ENCODE results near the gene MAP3K15.
"Not testable (repeated sequence)": the region's sequence is repeated elsewhere in the genome, so short reads cannot be mapped to it uniquely, and the experiment has no call there.

Gene MAP3K15

DNA sequence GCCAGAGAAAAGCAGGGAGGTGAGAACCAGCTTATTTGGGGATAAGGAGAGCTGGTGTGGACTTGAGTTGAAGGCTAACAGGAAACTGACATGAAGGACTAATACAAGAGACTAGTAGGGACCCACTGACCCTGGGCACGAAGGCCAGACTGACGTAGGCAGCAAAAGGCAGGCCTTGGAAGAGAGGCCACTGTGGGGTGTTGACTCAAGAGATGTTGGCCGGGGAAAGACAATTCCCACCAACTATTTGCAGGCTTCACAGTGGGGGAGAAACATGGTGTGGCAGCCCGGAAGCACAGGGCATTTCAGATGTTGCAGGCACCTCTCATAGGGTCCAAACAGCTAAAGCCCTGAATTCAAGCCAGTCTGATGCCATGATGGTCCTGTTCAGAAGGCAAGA, 24.4 kb upstream of the MAP3K15 start:
- no peak for DNase-seq

DNA sequence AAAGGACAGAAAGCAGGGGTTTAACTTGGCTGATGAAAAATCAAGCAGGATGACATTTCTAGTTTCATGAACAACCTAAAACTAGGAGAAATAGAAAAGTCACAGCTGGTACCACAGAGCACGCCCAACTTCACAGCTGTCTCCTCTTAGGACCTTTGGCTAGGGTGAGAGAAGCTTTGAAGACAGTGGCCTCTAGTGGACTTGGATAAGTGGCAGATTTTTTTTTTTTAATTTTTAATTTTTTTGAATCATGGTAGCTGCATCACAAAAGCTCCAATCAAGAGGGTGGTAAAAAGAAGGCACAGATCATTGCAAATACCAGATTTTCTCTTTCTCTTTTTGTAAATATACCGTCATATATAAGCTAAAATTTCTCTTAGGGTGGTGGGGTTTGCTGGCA, 20.2 kb upstream of the MAP3K15 start:
- DNase-seq = no peak

DNA sequence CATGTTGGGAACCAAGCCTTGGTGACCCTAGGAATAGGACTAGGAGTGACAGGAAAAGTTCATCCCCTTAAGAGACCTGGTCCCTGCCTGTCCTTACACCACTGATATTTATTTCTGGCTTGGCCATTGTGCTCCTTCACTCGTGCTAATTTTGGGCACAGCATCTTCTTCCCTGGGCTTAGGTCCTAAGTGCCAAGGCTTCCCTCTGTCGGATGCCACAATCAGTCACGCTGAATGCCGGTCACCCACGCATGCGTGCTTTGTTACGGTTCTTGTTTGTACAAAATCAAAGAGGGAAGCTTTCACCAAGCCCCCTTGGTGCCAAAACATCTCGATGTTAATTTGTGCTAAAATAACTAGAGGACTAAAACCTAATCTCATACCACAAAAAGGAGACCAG, 17.4 kb upstream of the MAP3K15 start:
- no peak for DNase-seq

DNA sequence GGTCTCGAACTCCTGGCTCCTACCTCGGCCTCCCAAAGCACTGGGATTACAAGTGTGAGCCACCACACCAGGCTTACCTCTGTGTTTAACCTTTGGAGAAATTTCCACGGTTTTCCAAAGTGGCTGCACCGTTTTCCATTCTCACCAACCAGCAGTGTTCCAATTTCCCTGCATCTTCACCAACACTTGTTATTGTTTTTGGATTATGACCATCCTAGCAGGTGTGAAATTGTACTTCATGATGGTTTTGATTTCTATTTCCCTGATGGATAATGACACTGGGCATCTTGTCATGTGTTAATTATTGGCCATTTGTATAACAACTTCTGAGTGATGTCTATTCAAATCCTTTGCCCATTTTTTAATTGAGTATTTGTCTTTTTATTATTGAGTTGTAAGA, 2.7 kb upstream of the MAP3K15 start:
- no peak for DNase-seq

DNA sequence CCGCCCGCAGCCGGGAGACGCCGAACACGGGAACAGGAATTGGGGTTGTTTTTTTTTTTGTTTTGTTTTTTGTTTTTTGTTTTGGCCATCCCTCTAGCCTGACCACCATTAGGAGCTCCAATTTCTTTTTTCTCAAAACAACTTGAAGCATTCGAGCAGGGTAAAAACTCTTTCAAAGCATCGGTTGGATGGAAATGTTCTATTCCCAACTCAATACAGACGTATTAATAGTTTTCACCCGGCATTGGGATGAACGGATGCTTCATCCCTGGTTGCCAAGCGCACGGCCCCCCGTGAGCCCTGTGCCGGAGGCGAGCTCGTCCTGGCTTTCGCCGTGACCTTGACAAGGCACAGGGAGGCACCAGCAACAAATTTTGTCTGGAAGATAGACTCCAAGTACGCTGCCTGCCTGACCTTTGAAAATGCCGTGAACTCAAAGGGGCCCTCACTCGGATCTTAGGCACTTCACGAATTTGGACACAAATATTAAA, 352 bp upstream of the MAP3K15 start:
- DNase-seq = no peak

DNA sequence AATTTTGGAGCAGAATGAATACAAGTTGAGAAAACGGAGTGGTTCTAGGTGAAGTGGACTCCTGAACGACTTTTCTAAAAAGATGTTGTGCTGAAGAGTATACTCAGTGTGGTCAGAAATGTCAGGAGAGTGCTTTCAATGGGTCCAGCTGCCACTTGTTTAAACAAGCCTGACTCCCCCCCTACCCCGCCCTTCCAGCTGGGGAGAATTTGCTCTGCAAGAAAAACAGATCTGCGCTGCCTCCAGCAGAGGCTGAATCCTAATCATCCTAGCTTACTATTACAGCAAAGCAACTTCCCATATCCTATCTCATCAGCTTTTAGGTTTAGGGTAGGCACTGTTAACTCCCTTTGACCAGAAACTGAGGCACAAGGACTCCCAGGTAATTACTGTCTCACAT, 1.9 kb downstream of the MAP3K15 start:
- no peak for DNase-seq

DNA sequence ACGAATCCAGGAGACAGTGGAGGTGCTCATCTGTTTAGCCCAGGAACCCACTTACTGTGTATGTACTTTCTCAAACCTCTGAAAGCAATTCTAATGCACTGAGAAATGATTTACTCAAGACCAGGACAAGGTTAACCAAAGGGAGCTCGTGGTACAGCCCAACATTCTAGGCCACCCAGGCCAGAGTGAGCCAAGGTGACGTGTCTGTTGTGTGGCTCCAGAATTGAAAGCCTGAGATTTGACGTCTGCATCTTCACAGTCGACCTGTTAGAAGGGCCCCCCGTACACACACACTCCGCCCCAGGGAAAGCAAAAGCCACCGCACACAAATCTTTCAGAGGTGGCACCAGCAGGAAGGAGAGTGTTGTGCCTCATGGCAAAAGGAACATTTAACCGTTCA, 2.3 kb downstream of the MAP3K15 start:
- no peak for DNase-seq

DNA sequence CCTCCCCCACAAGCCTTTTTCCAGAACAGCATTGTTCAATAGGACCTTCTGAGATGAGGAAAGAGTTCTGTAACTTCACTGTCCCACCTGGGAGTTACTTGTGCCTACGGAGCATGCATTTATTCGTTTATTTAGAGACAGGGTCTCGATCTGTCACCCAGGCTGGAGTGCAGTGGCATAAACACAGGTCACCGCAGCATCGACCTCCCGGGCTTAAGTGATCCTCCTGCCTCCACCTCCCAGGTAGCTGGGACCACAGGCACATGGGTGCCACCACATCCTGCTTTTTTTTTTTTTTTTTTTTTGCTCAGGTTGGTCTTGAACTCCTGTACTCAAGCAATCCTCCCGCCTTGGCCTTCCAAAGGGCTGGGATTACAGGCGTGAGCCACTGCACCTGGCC, 2.9 kb downstream of the MAP3K15 start:
- DNase-seq = no peak

DNA sequence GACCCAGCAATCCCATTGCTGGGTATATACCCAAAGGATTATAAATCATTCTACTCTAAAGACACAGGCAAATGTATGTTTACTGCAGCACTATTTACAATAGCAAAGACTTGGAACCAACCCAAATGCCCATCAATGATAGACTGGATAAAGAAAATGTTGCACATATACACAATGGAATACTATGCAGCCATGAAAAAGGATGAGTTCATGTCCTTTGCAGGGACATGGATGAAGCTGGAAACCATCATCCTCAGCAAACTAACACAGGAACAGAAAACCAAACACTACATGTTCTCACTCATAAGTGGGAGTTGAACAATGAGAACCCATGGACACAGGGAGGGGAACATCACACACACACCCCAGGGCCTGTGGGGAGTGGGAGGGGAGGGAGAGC, 3.5 kb downstream of the MAP3K15 start:
- not testable (repeated sequence) for DNase-seq

DNA sequence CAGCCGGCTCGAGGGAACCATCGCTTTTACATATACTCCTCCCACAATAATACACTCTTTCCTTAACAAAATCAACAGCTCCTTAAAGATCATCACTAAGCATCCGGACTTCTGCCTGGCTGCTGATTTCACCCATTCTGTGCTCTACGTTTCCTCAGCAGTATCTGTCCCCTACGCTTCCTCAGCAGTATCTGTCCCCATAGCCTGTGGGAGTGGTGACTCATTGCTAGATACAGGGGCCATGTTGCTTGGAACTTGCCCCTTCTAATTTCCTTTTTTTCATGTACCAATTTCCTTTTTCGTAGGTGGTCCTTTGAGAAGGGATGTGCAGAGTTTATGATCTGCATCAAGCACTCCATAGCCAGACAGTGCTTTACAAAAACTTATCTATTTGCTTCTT, 18.6 kb downstream of the MAP3K15 start:
- DNase-seq = no peak

DNA sequence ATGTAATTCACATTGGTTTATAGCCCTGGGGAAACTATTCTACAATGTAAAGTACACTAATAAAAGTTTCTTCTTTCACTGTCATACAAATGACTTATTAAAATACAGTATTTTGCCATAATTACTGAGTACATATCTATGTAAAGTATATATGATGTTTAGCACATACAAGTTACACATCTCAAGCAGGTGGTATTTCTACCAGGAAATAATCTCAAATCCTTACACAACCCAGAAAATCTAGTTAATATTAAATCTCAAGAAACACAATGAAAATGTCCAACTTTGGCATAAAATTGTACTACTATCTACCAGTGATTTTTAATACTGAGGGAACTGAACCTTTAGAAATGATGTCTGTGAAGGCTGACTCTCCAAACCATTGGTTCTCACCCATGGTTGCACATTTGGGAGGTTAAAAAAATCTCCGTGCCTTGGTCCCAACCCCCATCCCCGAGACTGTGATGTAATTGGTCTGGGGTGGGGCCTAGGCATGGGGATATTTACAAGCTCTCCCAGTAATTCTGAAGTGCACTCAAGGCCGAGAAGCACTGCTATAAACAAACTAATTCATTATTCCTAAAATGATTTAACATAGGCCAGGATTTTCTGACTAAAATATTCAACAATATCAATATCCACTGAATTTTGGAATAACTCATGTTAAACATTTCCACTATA, 27.6 kb downstream of the MAP3K15 start:
- DNase-seq = no peak

DNA sequence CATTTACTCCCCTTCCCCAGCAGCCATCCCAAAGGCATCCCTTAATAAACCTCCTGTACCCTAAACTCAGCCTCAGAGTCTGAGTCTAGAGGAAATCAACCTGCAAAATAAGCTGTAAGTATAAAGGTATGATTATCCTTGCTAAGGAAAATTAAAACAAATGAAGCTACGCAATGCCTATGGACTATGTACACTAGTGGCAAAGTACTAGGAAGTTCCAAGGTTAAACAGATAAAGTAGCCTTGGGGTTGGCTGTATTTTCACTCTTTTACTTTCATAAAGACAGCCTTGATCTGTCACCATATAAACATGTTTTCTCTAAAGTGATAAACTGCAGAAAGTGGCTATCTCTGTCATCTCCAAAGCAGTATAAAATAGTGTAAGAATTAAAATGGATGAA, 35.9 kb downstream of the MAP3K15 start:
- DNase-seq = no peak

DNA sequence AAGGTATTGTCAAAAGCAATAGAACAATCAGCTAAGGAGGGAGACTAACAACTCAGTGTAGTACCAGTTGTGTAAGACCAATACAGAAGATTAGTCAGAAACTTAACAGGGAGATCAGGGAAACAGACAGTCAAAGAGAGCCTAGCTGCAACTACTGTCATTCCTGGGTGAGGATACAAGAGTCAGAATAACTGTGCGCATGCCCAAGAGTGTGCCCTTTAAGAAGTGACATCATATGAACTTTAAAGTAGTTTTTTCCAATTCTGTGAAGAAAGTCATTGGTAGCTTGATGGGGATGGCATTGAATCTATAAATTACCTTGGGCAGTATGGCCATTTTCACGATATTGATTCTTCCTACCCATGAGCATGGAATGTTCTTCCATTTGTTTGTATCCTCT, 46.9 kb downstream of the MAP3K15 start:
- not testable (repeated sequence) for DNase-seq

DNA sequence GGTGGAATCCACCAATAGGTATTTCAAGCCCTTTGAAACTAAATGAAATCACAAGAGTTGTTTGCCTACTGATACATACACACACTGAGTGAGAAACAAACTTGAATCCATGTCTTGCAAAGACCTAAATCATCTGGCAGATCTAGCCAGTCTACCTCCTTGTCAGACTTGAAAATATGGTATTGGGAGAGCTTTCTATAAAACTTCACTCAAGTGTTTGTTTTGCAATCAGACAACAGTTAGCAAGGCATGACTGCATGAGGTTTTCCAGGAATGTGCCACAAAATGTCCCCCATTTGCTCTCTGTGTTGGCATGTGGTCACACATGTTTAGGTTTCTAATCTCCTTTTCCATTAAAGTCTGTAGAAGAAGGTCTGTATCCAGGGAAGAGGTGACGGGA, 52.4 kb downstream of the MAP3K15 start:
- DNase-seq = no peak

DNA sequence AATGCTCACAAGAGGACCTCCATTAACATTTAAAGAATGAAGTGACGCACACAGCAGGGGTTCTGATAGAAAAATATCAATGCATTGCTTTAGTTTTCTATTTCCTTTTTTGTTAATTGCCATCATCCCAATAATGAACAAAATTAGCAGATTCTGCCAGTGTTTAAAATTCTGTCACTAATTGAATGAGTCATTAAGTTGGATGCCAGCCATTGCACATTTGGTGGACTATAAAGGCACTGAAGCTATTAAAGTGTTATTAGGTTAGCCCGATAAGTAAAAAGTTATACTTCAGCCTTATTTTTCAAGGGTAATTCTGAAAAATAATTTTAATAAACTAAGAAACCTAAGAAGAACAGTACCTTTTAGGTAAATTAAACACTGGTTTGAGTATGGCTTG, 53.1 kb downstream of the MAP3K15 start:
- no peak for DNase-seq

DNA sequence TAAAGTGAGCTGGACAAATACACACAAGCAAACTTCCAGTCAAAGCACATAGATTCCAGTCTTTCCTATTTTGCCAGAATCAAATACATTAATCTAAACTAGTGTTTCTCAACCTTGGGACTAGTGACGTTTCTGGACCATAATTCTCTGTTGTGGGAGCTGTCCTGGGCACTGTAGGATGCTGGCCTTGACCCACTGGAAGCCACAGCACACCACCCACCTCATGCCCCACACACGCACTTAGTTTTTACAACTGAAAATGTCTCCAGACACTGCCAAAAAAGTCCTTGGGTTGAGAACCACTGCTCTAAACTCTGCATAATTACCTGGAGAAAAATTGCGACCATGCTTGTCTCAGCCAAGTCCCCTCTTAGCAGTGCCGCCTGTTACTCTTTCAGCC, 57.6 kb downstream of the MAP3K15 start:
- DNase-seq = no peak

DNA sequence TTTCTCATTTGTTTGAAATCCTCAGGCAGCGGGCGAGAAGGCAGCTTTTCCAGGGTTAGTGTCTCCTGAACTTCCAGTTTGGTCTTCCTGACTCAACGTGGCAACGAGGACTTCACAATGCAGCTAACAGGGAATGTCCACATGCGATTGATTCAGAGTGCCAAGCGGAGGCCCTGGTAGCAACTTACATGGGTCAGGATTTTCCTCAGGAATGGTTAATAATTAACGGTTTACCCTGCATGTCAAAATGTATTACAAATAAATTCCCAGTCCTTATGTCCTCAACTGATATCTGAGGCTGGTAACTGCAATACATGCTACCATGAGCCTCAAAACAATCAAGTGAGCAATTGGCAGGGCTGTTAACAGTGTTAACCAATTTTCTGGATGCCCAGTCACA, 67.2 kb downstream of the MAP3K15 start:
- no peak for DNase-seq

DNA sequence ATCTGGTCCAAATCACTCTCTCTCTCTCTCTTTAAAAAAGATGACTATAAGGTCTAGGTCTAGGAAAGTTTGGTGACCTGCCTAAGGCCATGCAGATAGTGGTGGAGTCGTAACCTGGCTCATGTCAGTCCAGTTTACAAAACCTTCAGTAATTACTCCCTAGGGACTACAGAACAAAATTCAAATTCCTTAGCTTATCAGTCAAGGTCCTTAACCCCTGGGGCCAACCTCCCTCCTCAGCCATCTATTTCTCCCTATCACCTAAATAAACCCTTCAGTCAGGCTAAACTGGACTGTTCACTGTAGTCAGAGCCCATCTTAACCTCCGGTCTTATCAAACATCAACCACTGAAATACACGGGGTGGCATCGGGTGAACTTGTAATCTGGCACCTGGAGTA, 68.9 kb downstream of the MAP3K15 start:
- no peak for DNase-seq

DNA sequence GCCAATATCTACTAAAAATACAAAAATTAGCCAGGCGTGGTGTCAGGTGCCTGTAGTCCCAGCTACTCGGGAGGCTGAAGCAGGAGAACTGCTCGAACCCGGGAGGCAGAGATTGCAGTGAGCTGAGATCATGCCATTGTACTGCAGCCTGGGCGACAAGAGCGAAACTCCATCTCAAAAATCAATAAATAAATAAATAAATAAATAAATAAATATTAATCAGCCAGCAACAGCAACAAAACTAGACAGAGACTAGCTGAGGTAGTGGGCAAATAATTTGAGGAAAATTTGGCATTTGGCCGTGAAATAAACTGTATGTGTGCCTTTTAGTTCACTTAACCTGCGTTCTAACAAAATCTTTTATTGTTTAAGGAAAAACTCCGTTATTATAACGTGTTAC, 69.5 kb downstream of the MAP3K15 start:
- not testable (repeated sequence) for DNase-seq

DNA sequence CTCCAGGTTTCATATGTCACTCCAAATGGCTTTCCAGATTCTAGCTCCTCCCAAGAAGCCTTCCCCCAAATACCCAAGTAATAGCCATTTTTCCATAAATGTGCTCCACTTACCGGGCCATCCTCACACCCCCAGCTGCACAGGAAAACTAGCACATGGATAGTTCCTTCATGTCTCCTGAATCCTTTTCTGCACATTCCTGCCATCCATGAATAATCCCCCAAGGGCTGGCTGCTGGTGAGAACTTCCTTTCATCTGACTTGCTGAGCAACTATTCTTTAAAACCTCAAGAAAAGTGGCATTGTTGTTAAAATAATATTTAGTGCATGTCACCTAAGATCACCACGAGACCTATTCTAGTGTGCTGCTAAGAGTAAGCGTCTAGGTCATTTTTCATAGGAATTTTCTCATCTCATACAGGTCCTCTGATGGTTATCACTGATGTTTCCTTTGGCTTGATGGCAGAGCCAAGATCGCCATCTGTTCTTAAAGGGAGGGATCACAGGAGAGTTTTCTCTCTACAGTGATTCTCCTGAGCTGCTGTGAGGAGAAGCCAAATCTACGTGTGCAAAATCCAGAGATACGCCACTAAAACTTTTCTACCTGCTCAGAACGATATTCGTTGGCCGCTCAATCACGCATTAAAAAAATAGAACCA, 71.3 kb downstream of the MAP3K15 start:
- no peak for DNase-seq

DNA sequence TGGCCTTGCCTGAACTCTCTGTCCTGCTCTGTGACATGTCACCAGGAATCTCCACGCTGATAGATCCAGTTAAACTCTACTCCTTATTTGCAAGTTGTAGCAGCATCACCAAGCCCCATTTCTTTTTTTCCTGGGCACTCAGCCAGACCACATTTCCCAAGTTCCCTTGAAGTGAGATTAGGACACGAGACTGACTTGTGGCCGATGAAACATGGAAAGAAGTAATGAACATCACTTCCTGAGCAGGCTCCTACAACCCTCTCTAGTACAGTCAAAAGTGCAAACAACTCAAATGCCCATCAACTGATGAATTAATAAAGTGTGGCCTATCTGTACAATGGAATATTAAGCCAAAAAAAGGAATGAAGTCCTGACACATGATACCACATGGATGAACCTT, 74.6 kb downstream of the MAP3K15 start:
- DNase-seq = no peak

DNA sequence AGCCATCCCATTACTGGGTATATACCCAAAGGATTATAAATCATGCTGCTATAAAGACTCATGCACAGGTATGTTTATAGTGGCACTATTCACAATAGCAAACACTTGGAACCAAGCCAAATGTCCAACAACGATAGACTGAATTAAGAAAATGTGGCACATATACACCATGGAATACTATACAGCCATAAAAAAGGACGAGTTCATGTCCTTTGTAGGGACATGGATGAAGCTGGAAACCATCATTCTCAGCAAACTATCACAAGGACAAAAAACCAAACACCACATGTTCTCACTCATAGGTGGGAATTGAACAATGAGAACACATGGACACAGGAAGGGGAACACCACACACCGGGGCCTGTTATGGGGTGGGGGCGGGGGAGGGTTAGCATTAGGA, 92.6 kb downstream of the MAP3K15 start:
- not testable (repeated sequence) for DNase-seq

DNA sequence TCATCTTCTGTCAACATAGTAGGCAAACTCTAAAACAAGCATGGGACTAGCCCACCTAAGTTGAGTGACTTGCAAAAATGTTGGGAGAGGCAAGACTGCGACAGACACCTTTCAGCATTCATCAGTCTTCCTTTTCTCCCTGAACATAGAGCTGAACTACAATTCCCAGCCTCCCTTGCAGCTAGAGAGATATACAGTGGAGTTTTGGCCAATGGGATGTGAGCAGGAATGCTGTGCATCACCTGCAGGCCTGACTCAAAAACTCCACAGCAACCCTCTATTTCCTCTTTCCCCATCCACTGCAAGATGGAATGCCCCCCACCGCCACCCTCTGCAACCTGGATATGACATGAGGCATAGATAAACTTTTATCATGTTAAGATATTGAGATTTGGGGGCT, 105.0 kb downstream of the MAP3K15 start:
- no peak for DNase-seq

DNA sequence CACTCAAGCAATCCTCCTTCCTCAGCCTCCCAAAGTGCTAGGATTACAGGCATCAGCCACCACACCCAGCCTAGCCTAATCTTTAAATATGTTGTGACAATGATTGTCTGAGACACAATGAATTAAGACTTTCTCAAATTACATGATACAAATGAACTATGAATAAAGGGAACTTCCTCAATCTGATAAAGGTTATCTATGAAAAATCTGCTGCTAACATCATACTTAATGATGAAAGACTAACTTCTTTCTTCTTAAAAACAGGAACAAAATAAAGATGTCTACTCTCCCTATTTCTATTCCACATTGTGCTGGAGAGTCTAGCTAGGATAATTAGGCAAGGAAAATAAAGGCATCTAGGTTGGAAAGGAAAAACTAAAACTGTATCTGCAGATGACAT, 111.6 kb downstream of the MAP3K15 start:
- DNase-seq = no peak

DNA sequence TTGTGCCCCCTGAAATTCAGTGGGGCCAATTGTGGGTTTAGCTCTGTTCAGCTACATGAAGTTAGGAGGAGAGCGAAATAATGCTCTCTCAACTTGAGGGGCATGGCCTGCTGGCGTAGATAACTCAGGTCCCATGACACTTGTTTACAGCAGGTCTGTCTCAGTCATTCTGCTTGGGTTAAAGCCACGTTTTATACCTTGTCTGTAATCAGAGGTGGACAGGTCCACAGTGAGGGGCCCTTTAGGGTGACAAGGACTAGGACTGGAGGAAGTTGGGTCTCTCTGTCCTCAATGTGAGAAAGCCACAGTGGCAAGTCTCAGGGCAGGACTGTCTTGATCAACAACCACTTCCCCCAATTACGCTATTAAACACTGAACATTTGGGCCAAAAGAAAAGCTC, 122.6 kb downstream of the MAP3K15 start:
- no peak for DNase-seq

All from activated effector memory CD4-positive, alpha-beta T cell treated with Interleukin-2 at 50 U/mL for 16 hours (primary cell).